HEK293 (cell line): ENCODE data around the gene CACNA1E.

ENCODE experiments used
- CTCF ChIA-PET: fragments of 350-600 bp; formaldehyde crosslinking; extraction: SDS; loops from one replicate; lab custom pipeline; 2021; ENCODE audit warnings: antibody characterized with exemption; lab: Yijun Ruan, JAX
- POLR2A ChIA-PET: fragments of 300-600 bp; formaldehyde crosslinking; extraction: SDS; loops from one replicate; lab custom pipeline; 2020; ENCODE audit warnings: antibody characterized with exemption, inconsistent platforms; lab: Yijun Ruan, JAX
- H3K27ac ChIP-seq: fragments of 200-500 bp; sonication (Bioruptor generic); 2 replicates; pipeline ENCODE4 v1.5.1; 2014; ENCODE audit warnings: low read depth, low read length, control low read depth, inconsistent platforms; ENCODE audit errors: extremely low read depth
- H3K36me3 ChIP-seq, 2 experiments: fragments of 200-500 bp in 1 of 2; sonication (Bioruptor generic) in 1 of 2; 1 replicate in 1 of 2; 2 replicates in 1 of 2; pipeline ENCODE4 v1.5.1; 2014 to 2017; ENCODE audit warnings: inconsistent platforms in 2 of 2, low read length in 2 of 2; ENCODE audit not compliant: control insufficient read depth in 2 of 2, insufficient read depth in 1 of 2
- H3K4me1 ChIP-seq: fragments of 200-500 bp; sonication (Bioruptor generic); 2 replicates; pipeline ENCODE4 v1.5.1; 2014; ENCODE audit warnings: mild to moderate bottlenecking, low read length, inconsistent platforms; ENCODE audit not compliant: control insufficient read depth, insufficient read depth
- H3K4me3 ChIP-seq: 2 replicates; pipeline ENCODE4 v1.5.1; 2011; ENCODE audit warnings: low read depth, mild to moderate bottlenecking, control low read depth, low read length, moderate library complexity
- H3K9me3 ChIP-seq: fragments of 200-500 bp; sonication (Bioruptor generic); 2 replicates; pipeline ENCODE4 v1.5.1; 2014; ENCODE audit warnings: low read depth, low read length, inconsistent platforms; ENCODE audit not compliant: control insufficient read depth, insufficient read depth
- AEBP2 ChIP-seq: fragments of 450-650 bp; formaldehyde crosslinking; IDR thresholded peaks from 2 replicates; pipeline ENCODE4 v1.5.1; 2016; ENCODE audit warnings: missing biosample characterization, missing genetic modification characterization, borderline replicate concordance
- EGR2 ChIP-seq: fragments of 450-650 bp; formaldehyde crosslinking; IDR thresholded peaks from 2 replicates; pipeline ENCODE4 v1.5.1; 2016; ENCODE audit warnings: low read depth, missing biosample characterization, missing genetic modification characterization
- KLF1 ChIP-seq: fragments of 450-650 bp; formaldehyde crosslinking; IDR thresholded peaks from 2 replicates; pipeline ENCODE4 v1.5.1; 2016; ENCODE audit warnings: missing biosample characterization, missing genetic modification characterization
- KLF10 ChIP-seq: fragments of 450-650 bp; IDR thresholded peaks from 2 replicates; pipeline ENCODE4 v1.5.1; 2018; ENCODE audit warnings: missing biosample characterization, mild to moderate bottlenecking, missing genetic modification characterization
- KLF17 ChIP-seq: fragments of 450-650 bp; formaldehyde crosslinking; IDR thresholded peaks from 2 replicates; pipeline ENCODE4 v1.5.1; 2016; ENCODE audit warnings: missing biosample characterization, missing genetic modification characterization
- KLF7 ChIP-seq: fragments of 450-650 bp; formaldehyde crosslinking; IDR thresholded peaks from 2 replicates; pipeline ENCODE4 v1.5.1; 2016; ENCODE audit warnings: missing biosample characterization, missing genetic modification characterization, borderline replicate concordance
- OSR2 ChIP-seq: fragments of 450-650 bp; formaldehyde crosslinking; IDR thresholded peaks from 2 replicates; pipeline ENCODE4 v1.5.1; 2016; ENCODE audit warnings: missing biosample characterization, missing genetic modification characterization
- RBAK ChIP-seq: fragments of 450-650 bp; formaldehyde crosslinking; IDR thresholded peaks from 2 replicates; pipeline ENCODE4 v1.5.1; 2016; ENCODE audit warnings: missing biosample characterization, missing genetic modification characterization
- SETDB1 ChIP-seq: IDR thresholded peaks from one replicate; pipeline ENCODE4 v1.6.1; 2017; ENCODE audit warnings: mild to moderate bottlenecking, low read length, moderate library complexity, mixed read lengths; ENCODE audit not compliant: insufficient read length
- ZBTB17 ChIP-seq: fragments of 450-650 bp; formaldehyde crosslinking; IDR thresholded peaks from 2 replicates; pipeline ENCODE4 v1.5.1; 2016; ENCODE audit warnings: missing biosample characterization, missing genetic modification characterization
- ZFHX2 ChIP-seq: fragments of 450-650 bp; formaldehyde crosslinking; conservative IDR thresholded peaks from 2 replicates; pipeline ENCODE4 v1.5.1; 2016; ENCODE audit warnings: missing biosample characterization, missing genetic modification characterization
- ZFP3 ChIP-seq: fragments of 450-650 bp; formaldehyde crosslinking; IDR thresholded peaks from 2 replicates; pipeline ENCODE4 v1.5.1; 2016; ENCODE audit warnings: low read depth, missing biosample characterization, missing genetic modification characterization
- ZFP37 ChIP-seq: fragments of 450-650 bp; formaldehyde crosslinking; IDR thresholded peaks from 2 replicates; pipeline ENCODE4 v1.5.1; 2016; ENCODE audit warnings: missing biosample characterization, missing genetic modification characterization
- ZNF114 ChIP-seq: fragments of 450-650 bp; formaldehyde crosslinking; IDR thresholded peaks from 2 replicates; pipeline ENCODE4 v1.5.0; 2017; ENCODE audit warnings: missing biosample characterization, missing genetic modification characterization
- ZNF169 ChIP-seq: fragments of 450-650 bp; formaldehyde crosslinking; IDR thresholded peaks from 2 replicates; pipeline ENCODE4 v1.5.1; 2016; ENCODE audit warnings: missing biosample characterization, missing genetic modification characterization
- ZNF175 ChIP-seq: fragments of 450-650 bp; formaldehyde crosslinking; IDR thresholded peaks from 2 replicates; pipeline ENCODE4 v1.5.1; 2016; ENCODE audit warnings: missing biosample characterization, missing genetic modification characterization
- ZNF211 ChIP-seq: fragments of 450-650 bp; formaldehyde crosslinking; IDR thresholded peaks from 2 replicates; pipeline ENCODE4 v1.5.1; 2016; ENCODE audit warnings: low read depth, missing biosample characterization, missing genetic modification characterization
- ZNF266 ChIP-seq: fragments of 450-650 bp; formaldehyde crosslinking; IDR thresholded peaks from 2 replicates; pipeline ENCODE4 v1.5.1; 2016; ENCODE audit warnings: missing biosample characterization, missing genetic modification characterization, low read depth
- ZNF341 ChIP-seq: fragments of 450-650 bp; formaldehyde crosslinking; IDR thresholded peaks from 2 replicates; pipeline ENCODE4; 2016; ENCODE audit warnings: low read depth, missing biosample characterization, missing genetic modification characterization
- ZNF416 ChIP-seq: fragments of 450-650 bp; formaldehyde crosslinking; IDR thresholded peaks from 2 replicates; pipeline ENCODE4 v1.5.1; 2016; ENCODE audit warnings: missing biosample characterization, missing genetic modification characterization
- ZNF514 ChIP-seq: fragments of 450-650 bp; formaldehyde crosslinking; IDR thresholded peaks from 2 replicates; pipeline ENCODE4 v1.5.1; 2016; ENCODE audit warnings: missing biosample characterization, missing genetic modification characterization
- ZNF555 ChIP-seq: fragments of 450-650 bp; formaldehyde crosslinking; conservative IDR thresholded peaks from 2 replicates; pipeline ENCODE4 v1.5.1; 2017; ENCODE audit warnings: missing biosample characterization, mild to moderate bottlenecking, missing genetic modification characterization, inconsistent platforms
- ZNF629 ChIP-seq: fragments of 450-650 bp; formaldehyde crosslinking; IDR thresholded peaks from 2 replicates; pipeline ENCODE4 v1.5.1; 2017; ENCODE audit warnings: missing biosample characterization, missing genetic modification characterization
- ZNF658 ChIP-seq: fragments of 450-650 bp; formaldehyde crosslinking; IDR thresholded peaks from 2 replicates; pipeline ENCODE4; 2016; ENCODE audit warnings: missing biosample characterization, missing genetic modification characterization
- ZNF707 ChIP-seq: fragments of 450-650 bp; formaldehyde crosslinking; IDR thresholded peaks from 2 replicates; pipeline ENCODE4 v1.5.1; 2016; ENCODE audit warnings: missing biosample characterization, missing genetic modification characterization
- ZNF777 ChIP-seq: fragments of 450-650 bp; formaldehyde crosslinking; IDR thresholded peaks from 2 replicates; pipeline ENCODE4 v1.5.1; 2017; ENCODE audit warnings: missing biosample characterization, missing genetic modification characterization, borderline replicate concordance

Gene CACNA1E

GRCh38 chr1:181482521-181483284 lies 614 bp upstream of the CACNA1E start (continued):
- TF ChIP-seq ZNF658 (tag by site-specific recombination), result no peak
- TF ChIP-seq EGR2, result no peak
- TF ChIP-seq KLF17 (tag by site-specific recombination), result no peak
- no peak for TF ChIP-seq ZNF169
- TF ChIP-seq RBAK, result no peak
- TF ChIP-seq ZNF341 (tag by site-specific recombination), result peak; percentile 73
- no peak for TF ChIP-seq OSR2 (tag by site-specific recombination)
- no peak for TF ChIP-seq ZNF211 (tag by site-specific recombination)
- TF ChIP-seq SETDB1, result peak; percentile 32
- TF ChIP-seq ZFP37 (tag by site-specific recombination), result no peak
- no peak for TF ChIP-seq ZNF707 (tag by site-specific recombination)
- TF ChIP-seq ZNF514, result no peak
- TF ChIP-seq ZNF114 (tag by site-specific recombination), result no peak
- TF ChIP-seq KLF10 (tag by site-specific recombination), result no peak
- no peak for TF ChIP-seq ZFP3 (tag by site-specific recombination)
- peak; percentile 72 for TF ChIP-seq ZBTB17
- no peak for TF ChIP-seq KLF1 (tag by site-specific recombination)
- no peak for TF ChIP-seq ZNF266
- no peak for TF ChIP-seq ZFHX2 (tag by site-specific recombination)
- no peak for TF ChIP-seq ZNF629 (tag by site-specific recombination)
- TF ChIP-seq AEBP2 (tag by site-specific recombination), result no peak
- no peak for TF ChIP-seq KLF7 (tag by site-specific recombination)

- Histone ChIP-seq H3K4me3 (no peak overlapping the region), H3K27ac (no peak overlapping the region), H3K9me3 (no peaks in the 10 kb centered on the region), H3K4me1 (no peaks in the 10 kb centered on the region; the same call in 1 of the 2 replicates), H3K36me3 (no peaks in the 10 kb centered on the region)
- ChIA-PET POLR2A (no interaction called here), CTCF (interaction anchor here (0.6 to 0.9 kb wide), 4 partner anchors 60 to 570 kb away, joined by 3 read pairs; no protein-coding TSS in a partner anchor)
- TF ChIP-seq ZNF777 (tag by site-specific recombination) (no peak), ZNF175 (tag by site-specific recombination) (no peak), ZNF555 (no peak), ZNF416 (tag by site-specific recombination) (no peak)
Measured at GRCh38 chr1:181484821-181485220, 1.5 kb downstream of the CACNA1E start.
